HG03139 (cell line): ENCODE measurements around the gene CTXN3.

Experiments used
- ATAC-seq: cut with Tn5 transposase; IDR thresholded peaks from one replicate; pipeline ENCODE4 v1.9.1; 2021; ENCODE audit not compliant: unreplicated experiment

CTXN3 gene

GRCh38 chr5:127696683-127697082, 47.8 kb downstream of the CTXN3 start:
- ATAC-seq, result no peak

- ATAC-seq, result no peak
These were observed 49.2 kb downstream of the CTXN3 start for GRCh38 chr5:127697894-127698600.

GRCh38 chr5:127699416-127699815, 50.5 kb downstream of the CTXN3 start:
- ATAC-seq, result no peak

GRCh38 chr5:127700237-127700766, 51.4 kb downstream of the CTXN3 start:
- no peak for ATAC-seq

GRCh38 chr5:127702434-127702833, 53.6 kb downstream of the CTXN3 start:
- no peak for ATAC-seq

- no peak for ATAC-seq
These were observed 54.2 kb downstream of the CTXN3 start, which contains the start of gene CCDC192 for GRCh38 chr5:127702926-127703561. CCDC192 (plus strand) TSS chr5:127703391; CDS start chr5:127703446, 55 bp downstream.

- ATAC-seq, result no peak
These were observed 56.4 kb downstream of the CTXN3 start for GRCh38 chr5:127705120-127705892.

GRCh38 chr5:127706691-127707090, 57.8 kb downstream of the CTXN3 start:
- no peak for ATAC-seq

- no peak for ATAC-seq
These were observed 58.3 kb downstream of the CTXN3 start for GRCh38 chr5:127707209-127707608.
